ENCODE measurements around the gene ZFYVE19.
A peak's percentile ranks its signal among the peaks of the same experiment; 100 is the strongest.

ZFYVE19 gene

GRCh38 chr15:40776537-40777141 is 30.2 kb upstream of the ZFYVE19 start:
- DNase-seq = peak; percentile 47 to 60

- peak; percentile 47 to 68 for DNase-seq
Measured at GRCh38 chr15:40782609-40783227, 24.2 kb upstream of the ZFYVE19 start.

GRCh38 chr15:40785164-40785563 is 21.7 kb upstream of the ZFYVE19 start:
- no peak for DNase-seq

- no peak for DNase-seq
Measured at GRCh38 chr15:40785814-40786213, 21.1 kb upstream of the ZFYVE19 start.

GRCh38 chr15:40787344-40787841 is 19.5 kb upstream of the ZFYVE19 start:
- peak in 1 of 2 donors; percentile 24 for DNase-seq

GRCh38 chr15:40787991-40788390 is 18.9 kb upstream of the ZFYVE19 start:
- DNase-seq = no peak

- no peak for DNase-seq
Measured at GRCh38 chr15:40789119-40789518, 17.8 kb upstream of the ZFYVE19 start.

GRCh38 chr15:40789999-40790398 is 16.9 kb upstream of the ZFYVE19 start:
- DNase-seq = no peak

GRCh38 chr15:40790718-40791117 is 16.2 kb upstream of the ZFYVE19 start:
- no peak for DNase-seq

- no peak for DNase-seq
Measured at GRCh38 chr15:40792394-40792793, 14.5 kb upstream of the ZFYVE19 start.

- no peak for DNase-seq
Measured at GRCh38 chr15:40793216-40793989, 13.5 kb upstream of the ZFYVE19 start.

GRCh38 chr15:40796041-40796440 is 10.8 kb upstream of the ZFYVE19 start:
- DNase-seq = no peak

GRCh38 chr15:40796512-40796911 is 10.4 kb upstream of the ZFYVE19 start:
- peak; percentile 35 to 42 for DNase-seq

- no peak for DNase-seq
Measured at GRCh38 chr15:40799523-40799922, 7.4 kb upstream of the ZFYVE19 start.

GRCh38 chr15:40803076-40803475 is 3.8 kb upstream of the ZFYVE19 start:
- DNase-seq = no peak

- no peak for DNase-seq
Measured at GRCh38 chr15:40803688-40804087, 3.2 kb upstream of the ZFYVE19 start.

GRCh38 chr15:40806672-40807027 is 239 bp upstream of the ZFYVE19 start:
- no peak for DNase-seq

GRCh38 chr15:40807888-40808461 is 1.1 kb downstream of the ZFYVE19 start:
- no peak for DNase-seq

- DNase-seq = peak in 1 of 2 donors; percentile 47
Measured at GRCh38 chr15:40808861-40809450, 2.1 kb downstream of the ZFYVE19 start.

GRCh38 chr15:40812721-40813425 is 6.0 kb downstream of the ZFYVE19 start:
- no peak for DNase-seq

- peak; percentile 47 to 83 for DNase-seq
Measured at GRCh38 chr15:40815042-40815698, 8.3 kb downstream of the ZFYVE19 start.

- no peak for DNase-seq
Measured at GRCh38 chr15:40819048-40819447, 12.2 kb downstream of the ZFYVE19 start.

Measured in inflammatory macrophage treated with lipopolysaccharide for 1 hour (primary cell).